ENCODE results near the gene S100A12. TPM values are rescaled to one million over a fixed set of nuclear protein-coding genes. Genes with fewer than 3 reads are reported as not detected.

S100A12 gene
- total and polyA plus RNA-seq, 9 of the 15 experiments (the other 6 are each of a cell fraction or from before 2014, with no cell fraction given) = not detected

DNA sequence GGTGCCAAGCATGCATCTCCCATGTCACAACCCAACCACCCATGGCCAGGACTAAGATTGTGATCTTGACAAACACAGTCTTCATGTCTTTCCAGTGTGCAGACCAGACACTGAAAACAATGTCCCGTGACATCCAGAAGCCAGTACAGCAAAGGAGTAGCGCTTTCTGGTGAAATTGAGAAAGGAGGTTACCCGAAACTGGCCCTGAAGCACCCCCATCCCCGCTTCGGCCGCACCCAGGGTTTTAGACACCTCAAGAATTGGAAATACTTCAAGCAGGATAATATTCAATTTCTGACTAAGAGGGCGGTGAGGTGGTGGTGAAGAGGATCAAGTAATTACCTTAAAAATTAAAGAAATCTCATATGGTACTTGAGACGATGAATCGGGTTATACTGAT, 26.0 kb upstream of the S100A12 start:
- WGBS (ENCODE audit: insufficient coverage, low coverage, missing lambda C conversion rate) = 7% methylated on average over 9 of the region's 9 CpGs
- ChIA-PET CTCF (ENCODE audit: low intra/inter-chr PET ratio) (interaction anchor here (3.3 kb wide), 1 partner anchor 92 kb away, joined by 28 read pairs; no protein-coding TSS in a partner anchor), POLR2A (no interaction called here)
- H4K20me1 ChIP-seq (replicated peaks; ENCODE audit: control insufficient read depth, insufficient read depth, low read length) = peaks cover 4% of the 10 kb centered on the region; the same call in 1 of the 2 replicates
- in situ Hi-C loops (cut with MboI) = no loop called here
- intact Hi-C loops (cut with micrococcal nuclease) = loop anchor here (2.0 kb wide), 1 partner anchor 47 kb away; no protein-coding TSS in a partner anchor
- no peaks in the 10 kb centered on the region for H3K9me1 ChIP-seq (ENCODE audit: control insufficient read depth, insufficient read depth, low read length)
- H2AFZ ChIP-seq (ENCODE audit: low read depth, low read length) = no peak overlapping the region
- ATAC-seq (no peak), FAIRE-seq (no peak), DNase-seq (ENCODE audit: extremely low read depth in 1 of 4, low spot score in 3 of 4) (no peak)
- BruUV-seq (replicated peaks) = no TSS peak
- H3K27ac ChIP-seq (ENCODE audit: extremely low read depth, low read depth, low read length) = no peak overlapping the region
- peaks cover 21 to 53% of the 10 kb centered on the region in 2 experiments; a peak in 4 of 5 replicates for H3K27me3 ChIP-seq (ENCODE audit: control insufficient read depth in 2 of 2, insufficient read depth in 2 of 2, low read length in 2 of 2)
- H3K4me3 ChIP-seq = no peak overlapping the region
- H3K36me3 ChIP-seq (ENCODE audit: control insufficient read depth, insufficient read depth, low read length) = no peaks in the 10 kb centered on the region
- no peaks in the 10 kb centered on the region for H3K9me3 ChIP-seq (replicated peaks; ENCODE audit: control insufficient read depth, insufficient read depth, low read depth, low read length)
- H3K79me2 ChIP-seq (ENCODE audit: control insufficient read depth, insufficient read depth, low read length) = no peaks in the 10 kb centered on the region
- no peak overlapping the region for H3K9ac ChIP-seq (ENCODE audit: insufficient read depth in 1 of 2, low read depth in 2 of 2, low read length in 2 of 2)
- H3K4me1 ChIP-seq (replicated peaks in 1 of 2; ENCODE audit: control insufficient read depth in 2 of 2, insufficient read depth in 2 of 2, low read length in 2 of 2) = no peaks in the 10 kb centered on the region
- no peak overlapping the region for H3K4me2 ChIP-seq (ENCODE audit: insufficient read depth, low read length)
- TF ChIP-seq, protein P1, sequence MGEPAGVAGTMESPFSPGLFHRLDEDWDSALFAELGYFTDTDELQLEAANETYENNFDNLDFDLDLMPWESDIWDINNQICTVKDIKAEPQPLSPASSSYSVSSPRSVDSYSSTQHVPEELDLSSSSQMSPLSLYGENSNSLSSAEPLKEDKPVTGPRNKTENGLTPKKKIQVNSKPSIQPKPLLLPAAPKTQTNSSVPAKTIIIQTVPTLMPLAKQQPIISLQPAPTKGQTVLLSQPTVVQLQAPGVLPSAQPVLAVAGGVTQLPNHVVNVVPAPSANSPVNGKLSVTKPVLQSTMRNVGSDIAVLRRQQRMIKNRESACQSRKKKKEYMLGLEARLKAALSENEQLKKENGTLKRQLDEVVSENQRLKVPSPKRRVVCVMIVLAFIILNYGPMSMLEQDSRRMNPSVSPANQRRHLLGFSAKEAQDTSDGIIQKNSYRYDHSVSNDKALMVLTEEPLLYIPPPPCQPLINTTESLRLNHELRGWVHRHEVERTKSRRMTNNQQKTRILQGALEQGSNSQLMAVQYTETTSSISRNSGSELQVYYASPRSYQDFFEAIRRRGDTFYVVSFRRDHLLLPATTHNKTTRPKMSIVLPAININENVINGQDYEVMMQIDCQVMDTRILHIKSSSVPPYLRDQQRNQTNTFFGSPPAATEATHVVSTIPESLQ (CRISPR knock-in tag; IDR thresholded peaks at IDR 0.05) = no peak
- TF ChIP-seq ADNP (tag; IDR thresholded peaks at IDR 0.05) = no peak
- TF ChIP-seq ZNF778 (CRISPR knock-in tag; IDR thresholded peaks at IDR 0.05) = no peak
- no peak for TF ChIP-seq ZNF197 (CRISPR knock-in tag; IDR thresholded peaks at IDR 0.05; ENCODE audit: low read depth)
- TF ChIP-seq, protein P2, sequence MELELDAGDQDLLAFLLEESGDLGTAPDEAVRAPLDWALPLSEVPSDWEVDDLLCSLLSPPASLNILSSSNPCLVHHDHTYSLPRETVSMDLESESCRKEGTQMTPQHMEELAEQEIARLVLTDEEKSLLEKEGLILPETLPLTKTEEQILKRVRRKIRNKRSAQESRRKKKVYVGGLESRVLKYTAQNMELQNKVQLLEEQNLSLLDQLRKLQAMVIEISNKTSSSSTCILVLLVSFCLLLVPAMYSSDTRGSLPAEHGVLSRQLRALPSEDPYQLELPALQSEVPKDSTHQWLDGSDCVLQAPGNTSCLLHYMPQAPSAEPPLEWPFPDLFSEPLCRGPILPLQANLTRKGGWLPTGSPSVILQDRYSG (tag; conservative IDR thresholded peaks at IDR 0.05; ENCODE audit: low read depth) = no peak
- TF ChIP-seq TCF3 (CRISPR knock-in tag; IDR thresholded peaks at IDR 0.05) = no peak
- no peak for TF ChIP-seq ZFP36 (IDR thresholded peaks at IDR 0.05; ENCODE audit: low read depth, low read length, partially characterized antibody)
- TF ChIP-seq, protein P3, sequence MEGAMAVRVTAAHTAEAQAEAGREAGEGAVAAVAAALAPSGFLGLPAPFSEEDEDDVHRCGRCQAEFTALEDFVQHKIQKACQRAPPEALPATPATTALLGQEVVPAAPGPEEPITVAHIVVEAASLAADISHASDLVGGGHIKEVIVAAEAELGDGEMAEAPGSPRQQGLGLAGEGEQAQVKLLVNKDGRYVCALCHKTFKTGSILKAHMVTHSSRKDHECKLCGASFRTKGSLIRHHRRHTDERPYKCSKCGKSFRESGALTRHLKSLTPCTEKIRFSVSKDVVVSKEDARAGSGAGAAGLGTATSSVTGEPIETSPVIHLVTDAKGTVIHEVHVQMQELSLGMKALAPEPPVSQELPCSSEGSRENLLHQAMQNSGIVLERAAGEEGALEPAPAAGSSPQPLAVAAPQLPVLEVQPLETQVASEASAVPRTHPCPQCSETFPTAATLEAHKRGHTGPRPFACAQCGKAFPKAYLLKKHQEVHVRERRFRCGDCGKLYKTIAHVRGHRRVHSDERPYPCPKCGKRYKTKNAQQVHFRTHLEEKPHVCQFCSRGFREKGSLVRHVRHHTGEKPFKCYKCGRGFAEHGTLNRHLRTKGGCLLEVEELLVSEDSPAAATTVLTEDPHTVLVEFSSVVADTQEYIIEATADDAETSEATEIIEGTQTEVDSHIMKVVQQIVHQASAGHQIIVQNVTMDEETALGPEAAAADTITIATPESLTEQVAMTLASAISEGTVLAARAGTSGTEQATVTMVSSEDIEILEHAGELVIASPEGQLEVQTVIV (CRISPR knock-in tag; IDR thresholded peaks at IDR 0.05; ENCODE audit: borderline replicate concordance) = no peak
- no peak for TF ChIP-seq HDAC3 (IDR thresholded peaks at IDR 0.05; ENCODE audit: borderline replicate concordance, partially characterized antibody)
- no peak for TF ChIP-seq RHOXF2B (CRISPR knock-in tag; conservative IDR thresholded peaks at IDR 0.05)
- TF ChIP-seq, protein P4, sequence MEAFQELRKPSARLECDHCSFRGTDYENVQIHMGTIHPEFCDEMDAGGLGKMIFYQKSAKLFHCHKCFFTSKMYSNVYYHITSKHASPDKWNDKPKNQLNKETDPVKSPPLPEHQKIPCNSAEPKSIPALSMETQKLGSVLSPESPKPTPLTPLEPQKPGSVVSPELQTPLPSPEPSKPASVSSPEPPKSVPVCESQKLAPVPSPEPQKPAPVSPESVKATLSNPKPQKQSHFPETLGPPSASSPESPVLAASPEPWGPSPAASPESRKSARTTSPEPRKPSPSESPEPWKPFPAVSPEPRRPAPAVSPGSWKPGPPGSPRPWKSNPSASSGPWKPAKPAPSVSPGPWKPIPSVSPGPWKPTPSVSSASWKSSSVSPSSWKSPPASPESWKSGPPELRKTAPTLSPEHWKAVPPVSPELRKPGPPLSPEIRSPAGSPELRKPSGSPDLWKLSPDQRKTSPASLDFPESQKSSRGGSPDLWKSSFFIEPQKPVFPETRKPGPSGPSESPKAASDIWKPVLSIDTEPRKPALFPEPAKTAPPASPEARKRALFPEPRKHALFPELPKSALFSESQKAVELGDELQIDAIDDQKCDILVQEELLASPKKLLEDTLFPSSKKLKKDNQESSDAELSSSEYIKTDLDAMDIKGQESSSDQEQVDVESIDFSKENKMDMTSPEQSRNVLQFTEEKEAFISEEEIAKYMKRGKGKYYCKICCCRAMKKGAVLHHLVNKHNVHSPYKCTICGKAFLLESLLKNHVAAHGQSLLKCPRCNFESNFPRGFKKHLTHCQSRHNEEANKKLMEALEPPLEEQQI (IDR thresholded peaks at IDR 0.05) = no peak
- TF ChIP-seq, protein P5, sequence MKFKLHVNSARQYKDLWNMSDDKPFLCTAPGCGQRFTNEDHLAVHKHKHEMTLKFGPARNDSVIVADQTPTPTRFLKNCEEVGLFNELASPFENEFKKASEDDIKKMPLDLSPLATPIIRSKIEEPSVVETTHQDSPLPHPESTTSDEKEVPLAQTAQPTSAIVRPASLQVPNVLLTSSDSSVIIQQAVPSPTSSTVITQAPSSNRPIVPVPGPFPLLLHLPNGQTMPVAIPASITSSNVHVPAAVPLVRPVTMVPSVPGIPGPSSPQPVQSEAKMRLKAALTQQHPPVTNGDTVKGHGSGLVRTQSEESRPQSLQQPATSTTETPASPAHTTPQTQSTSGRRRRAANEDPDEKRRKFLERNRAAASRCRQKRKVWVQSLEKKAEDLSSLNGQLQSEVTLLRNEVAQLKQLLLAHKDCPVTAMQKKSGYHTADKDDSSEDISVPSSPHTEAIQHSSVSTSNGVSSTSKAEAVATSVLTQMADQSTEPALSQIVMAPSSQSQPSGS (CRISPR knock-in tag; IDR thresholded peaks at IDR 0.05) = no peak
- no peak for TF ChIP-seq ERF (CRISPR knock-in tag; IDR thresholded peaks at IDR 0.05)
